ENCODE measurements around the gene TRIM26.

DNA sequence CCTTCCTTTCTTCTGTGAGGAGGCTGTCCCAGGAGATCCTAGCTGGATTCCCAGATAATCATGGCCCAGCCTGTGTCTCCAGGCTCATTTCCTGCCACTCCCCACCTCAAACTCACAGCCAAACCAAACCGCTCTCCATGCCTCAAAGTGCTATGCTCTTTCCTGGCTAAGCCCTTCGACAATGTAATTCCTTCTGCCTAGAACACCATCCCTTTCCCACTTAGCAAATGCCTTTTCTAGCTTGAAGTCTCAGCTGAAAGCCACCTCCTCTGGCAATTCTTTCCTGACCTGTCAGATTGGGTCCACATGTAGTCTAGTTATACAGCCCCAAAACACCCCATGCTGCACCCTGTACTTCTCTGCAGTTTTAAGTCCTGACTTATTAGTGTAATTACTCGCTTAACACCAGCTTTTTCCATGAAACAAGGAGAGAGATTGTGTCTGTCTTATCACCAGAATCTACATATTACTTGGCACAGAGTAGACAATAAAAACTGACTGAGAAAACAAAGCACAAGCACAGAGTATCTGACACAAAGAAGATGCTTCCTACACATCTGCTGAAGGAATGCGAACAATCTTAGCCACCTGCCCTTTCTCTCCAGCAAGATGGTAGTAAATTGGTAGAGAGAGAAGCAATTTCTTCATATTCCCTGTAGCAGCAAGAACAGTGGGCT lies 5.4 kb downstream of the TRIM26 start:
- TF ChIP-seq CTCF (IDR thresholded peaks at IDR 0.05) (no peak), EZH2 (IDR thresholded peaks at IDR 0.05; ENCODE audit: borderline replicate concordance, insufficient read depth, low read depth, low read length, poor library complexity, severe bottlenecking) (no peak)

Measured in B cell (primary cell).